Measurements from ENCODE around the gene ABAT. TPM values are rescaled to one million over a fixed set of nuclear protein-coding genes. Genes with fewer than 3 reads are reported as not detected.

Gene ABAT
- total RNA-seq, 2 experiments from 2014 or later, result 4.1 to 4.4 TPM

GRCh38 chr16:8722025-8722348 lies 47.6 kb downstream of the ABAT start:
- CTCF ChIA-PET, result no interaction called here
- peaks cover 4% of the 10 kb centered on the region for H3K4me1 Mint-ChIP-seq (ENCODE audit: low read depth)
- intact Hi-C loops (cut with DNase I, micrococcal nuclease), result no loop called here
- no peak for ATAC-seq (ENCODE audit: poor library complexity)
- no peak overlapping the region for H3K27ac Mint-ChIP-seq
- H3K4me1 ChIP-seq (ENCODE audit: insufficient read depth, low read length), result no peaks in the 10 kb centered on the region
- H3K9me3 ChIP-seq (ENCODE audit: control insufficient read depth in 1 of 2, insufficient read depth in 1 of 2, low read length in 2 of 2), result peaks cover 0 to 5% of the 10 kb centered on the region in 2 experiments
- no peaks in the 10 kb centered on the region for H3K9me3 Mint-ChIP-seq
- H3K27me3 ChIP-seq (ENCODE audit: control insufficient read depth in 1 of 2, insufficient read depth in 2 of 2, low read length in 2 of 2), result no peaks in the 10 kb centered on the region
- H3K27me3 Mint-ChIP-seq, result no peaks in the 10 kb centered on the region
- no peak overlapping the region for H3K4me3 ChIP-seq (ENCODE audit: low read length)
- peaks cover 14% of the 10 kb centered on the region for H3K36me3 Mint-ChIP-seq (ENCODE audit: low read depth)
- no peak overlapping the region for H3K4me3 Mint-ChIP-seq
- no peaks in the 10 kb centered on the region for H3K36me3 ChIP-seq (ENCODE audit: insufficient read depth, low read length)
- POLR2A ChIA-PET, result no interaction called here
- TF ChIP-seq CTCF (IDR thresholded peaks at IDR 0.05), result no peak
- DNase-seq, result no peak
- no peak overlapping the region for H3K27ac ChIP-seq (ENCODE audit: low read depth in 1 of 2, low read length in 2 of 2)

DNA sequence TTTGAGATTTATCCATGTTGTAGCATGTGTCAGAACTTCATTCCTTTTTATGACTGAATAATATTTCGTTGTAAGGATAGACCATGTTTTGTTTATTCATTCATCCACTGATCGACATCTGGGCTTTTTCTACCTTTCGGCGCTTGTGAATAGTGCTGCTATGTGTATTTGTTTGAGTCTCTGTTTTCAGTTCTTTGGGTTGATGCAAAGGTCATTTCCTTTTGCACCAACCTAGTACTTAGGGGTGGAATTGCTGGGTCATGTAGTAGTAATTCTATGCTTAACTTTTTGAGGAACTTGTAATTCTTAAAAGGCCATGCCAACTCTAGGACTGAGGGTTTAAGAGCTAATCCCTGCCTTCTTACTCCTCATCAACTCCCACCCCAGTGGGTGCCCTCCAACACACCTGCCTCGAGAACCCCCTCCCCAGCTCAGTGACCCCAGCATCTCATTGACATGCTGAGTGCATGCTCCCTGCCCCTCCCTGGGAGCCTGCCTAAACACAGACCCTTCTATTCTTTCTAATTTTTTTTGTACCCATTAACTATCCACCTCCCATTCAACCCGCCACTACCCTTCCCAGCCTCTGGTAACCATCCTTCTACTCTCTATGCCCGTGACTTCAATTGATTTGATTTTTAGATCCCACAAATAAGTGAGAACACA lies 51.2 kb downstream of the ABAT start:
- intact Hi-C loops (cut with DNase I, micrococcal nuclease), result no loop called here
- no peaks in the 10 kb centered on the region for H3K36me3 Mint-ChIP-seq (ENCODE audit: low read depth)
- no peak for ATAC-seq (ENCODE audit: poor library complexity)
- peaks cover 15% of the 10 kb centered on the region for H3K4me1 Mint-ChIP-seq (ENCODE audit: low read depth)
- no peak overlapping the region for H3K4me3 ChIP-seq (ENCODE audit: low read length)
- no peaks in the 10 kb centered on the region for H3K9me3 ChIP-seq (ENCODE audit: control insufficient read depth in 1 of 2, insufficient read depth in 1 of 2, low read length in 2 of 2)
- H3K36me3 ChIP-seq (ENCODE audit: insufficient read depth, low read length), result no peaks in the 10 kb centered on the region
- H3K27ac Mint-ChIP-seq, result no peak overlapping the region
- CTCF ChIA-PET, result no interaction called here
- H3K9me3 Mint-ChIP-seq, result no peaks in the 10 kb centered on the region
- no peak overlapping the region for H3K4me3 Mint-ChIP-seq
- no peaks in the 10 kb centered on the region for H3K27me3 Mint-ChIP-seq
- POLR2A ChIA-PET, result no interaction called here
- DNase-seq, result no peak
- no peaks in the 10 kb centered on the region for H3K27me3 ChIP-seq (ENCODE audit: control insufficient read depth in 1 of 2, insufficient read depth in 2 of 2, low read length in 2 of 2)
- no peaks in the 10 kb centered on the region for H3K4me1 ChIP-seq (ENCODE audit: insufficient read depth, low read length)
- H3K27ac ChIP-seq (ENCODE audit: low read depth in 1 of 2, low read length in 2 of 2), result no peak overlapping the region
- no peak for TF ChIP-seq CTCF (IDR thresholded peaks at IDR 0.05)

DNA sequence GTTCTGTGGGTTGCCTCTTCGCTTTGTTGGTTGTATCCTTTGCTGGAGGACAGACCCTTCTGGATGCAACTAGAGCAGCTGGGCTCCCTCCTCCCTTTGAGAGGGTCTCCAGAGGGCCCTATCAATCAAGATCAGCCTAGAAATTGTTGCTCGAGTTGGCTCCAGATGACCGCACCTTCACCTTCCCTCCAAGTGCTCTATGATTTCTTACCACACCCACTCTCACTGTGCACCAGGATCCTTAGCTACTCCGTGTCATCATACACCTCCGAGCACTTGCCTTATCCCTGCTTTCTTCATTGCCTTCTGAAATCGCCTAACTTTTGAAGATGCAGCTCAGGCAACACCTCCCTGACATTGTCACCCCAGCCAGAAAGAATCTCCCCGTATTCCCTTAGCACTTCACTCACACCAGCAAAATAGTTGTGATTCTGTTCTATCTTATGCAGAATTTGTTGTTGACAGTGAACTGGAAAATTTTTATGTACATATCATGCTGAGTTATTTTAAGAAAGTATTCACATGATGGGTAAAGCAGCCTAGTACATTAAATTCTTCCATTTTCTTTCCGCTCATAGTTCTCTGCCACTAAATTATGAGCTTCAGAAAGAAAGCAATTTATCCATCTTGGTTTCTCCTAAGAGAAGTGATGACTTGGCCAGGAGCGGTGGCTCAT lies 52.9 kb downstream of the ABAT start:
- H3K4me1 ChIP-seq (ENCODE audit: insufficient read depth, low read length), result no peaks in the 10 kb centered on the region
- DNase-seq, result no peak
- intact Hi-C loops (cut with DNase I, micrococcal nuclease), result no loop called here
- TF ChIP-seq CTCF (IDR thresholded peaks at IDR 0.05), result no peak
- H3K36me3 ChIP-seq (ENCODE audit: insufficient read depth, low read length), result no peaks in the 10 kb centered on the region
- Mint-ChIP-seq H3K27me3 (no peaks in the 10 kb centered on the region), H3K27ac (no peak overlapping the region), H3K9me3 (no peaks in the 10 kb centered on the region), H3K4me1 (ENCODE audit: low read depth) (peaks cover 11% of the 10 kb centered on the region), H3K36me3 (ENCODE audit: low read depth) (no peaks in the 10 kb centered on the region), H3K4me3 (no peak overlapping the region)
- ATAC-seq (ENCODE audit: poor library complexity), result no peak
- ChIA-PET POLR2A (no interaction called here), CTCF (no interaction called here)
- H3K27me3 ChIP-seq (ENCODE audit: control insufficient read depth in 1 of 2, insufficient read depth in 2 of 2, low read length in 2 of 2), result no peaks in the 10 kb centered on the region
- H3K4me3 ChIP-seq (ENCODE audit: low read length), result no peak overlapping the region
- H3K27ac ChIP-seq (ENCODE audit: low read depth in 1 of 2, low read length in 2 of 2), result no peak overlapping the region
- no peaks in the 10 kb centered on the region for H3K9me3 ChIP-seq (ENCODE audit: control insufficient read depth in 1 of 2, insufficient read depth in 1 of 2, low read length in 2 of 2)
